Measurements from ENCODE around the gene HPD. TPM values are rescaled to one million over a fixed set of nuclear protein-coding genes. Genes with fewer than 3 reads are reported as not detected.
"Not testable (repeated sequence)": the region's sequence is repeated elsewhere in the genome, so short reads cannot be mapped to it uniquely, and the experiment has no call there.

HPD gene
- total and polyA plus RNA-seq, 2 experiments from 2014 or later = 20.9 to 35.8 TPM

GRCh38 chr12:121872546-121873215 is 14.0 kb upstream of the HPD start:
- no peaks in the 10 kb centered on the region for H3K9me3 ChIP-seq (ENCODE audit: low read depth)
- TF ChIP-seq EZH2phosphoT487 (IDR thresholded peaks at IDR 0.05; ENCODE audit: low read depth, severe bottlenecking, unreplicated experiment) (no peak), EZH2 (IDR thresholded peaks at IDR 0.05; ENCODE audit: borderline replicate concordance) (no peak), CTCF (IDR thresholded peaks at IDR 0.05; ENCODE audit: poor library complexity) (no peak)
- H3K27ac ChIP-seq = peak overlapping the region; percentile 74
- H2AFZ ChIP-seq = no peak overlapping the region
- H3K79me2 ChIP-seq = no peaks in the 10 kb centered on the region
- H3K27me3 ChIP-seq = no peaks in the 10 kb centered on the region
- WGBS (ENCODE audit: low lambda C conversion rate, missing lambda C conversion rate) = 50% methylated on average over 5 of the region's 5 CpGs
- no peak overlapping the region for H3K4me3 ChIP-seq
- H3K36me3 ChIP-seq (replicated peaks; ENCODE audit: insufficient read depth, low read depth) = no peaks in the 10 kb centered on the region
- DNase-seq (ENCODE audit: low spot score) = peak; percentile 86
- peaks cover 7% of the 10 kb centered on the region for H3K4me1 ChIP-seq (ENCODE audit: insufficient read depth)
- no peaks in the 10 kb centered on the region for H3K9me2 ChIP-seq (replicated peaks; ENCODE audit: insufficient read depth)
- no peaks in the 10 kb centered on the region for H4K20me1 ChIP-seq (ENCODE audit: insufficient read depth, poor library complexity, severe bottlenecking)
- H3K4me2 ChIP-seq = no peak overlapping the region

GRCh38 chr12:121871467-121871866 is 12.8 kb upstream of the HPD start:
- Histone ChIP-seq H3K36me3 (replicated peaks; ENCODE audit: insufficient read depth, low read depth) (no peaks in the 10 kb centered on the region), H3K27me3 (no peaks in the 10 kb centered on the region), H3K4me2 (no peak overlapping the region), H3K9me3 (ENCODE audit: low read depth) (no peaks in the 10 kb centered on the region), H2AFZ (no peak overlapping the region), H4K20me1 (ENCODE audit: insufficient read depth, poor library complexity, severe bottlenecking) (no peaks in the 10 kb centered on the region), H3K27ac (no peak overlapping the region), H3K4me3 (no peak overlapping the region), H3K4me1 (ENCODE audit: insufficient read depth) (peaks cover 7% of the 10 kb centered on the region), H3K9me2 (replicated peaks; ENCODE audit: insufficient read depth) (no peaks in the 10 kb centered on the region), H3K79me2 (no peaks in the 10 kb centered on the region)
- TF ChIP-seq CTCF (IDR thresholded peaks at IDR 0.05; ENCODE audit: poor library complexity) (no peak), EZH2 (IDR thresholded peaks at IDR 0.05; ENCODE audit: borderline replicate concordance) (no peak), EZH2phosphoT487 (IDR thresholded peaks at IDR 0.05; ENCODE audit: low read depth, severe bottlenecking, unreplicated experiment) (no peak)
- DNase-seq (ENCODE audit: low spot score) = no peak
- WGBS (ENCODE audit: low lambda C conversion rate, missing lambda C conversion rate) = 85% methylated on average over 3 of the region's 3 CpGs

- H3K4me3 ChIP-seq; H3K27ac ChIP-seq; H3K79me2 ChIP-seq; H4K20me1 ChIP-seq (ENCODE audit: insufficient read depth, poor library complexity, severe bottlenecking); H3K36me3 ChIP-seq (replicated peaks; ENCODE audit: insufficient read depth, low read depth); H3K4me1 ChIP-seq (ENCODE audit: insufficient read depth); H3K27me3 ChIP-seq; H3K4me2 ChIP-seq; H3K9me2 ChIP-seq (replicated peaks; ENCODE audit: insufficient read depth); H3K9me3 ChIP-seq (ENCODE audit: low read depth); H2AFZ ChIP-seq; DNase-seq (ENCODE audit: low spot score): not testable (repeated sequence)
- 94% methylated on average over 8 of the region's 8 CpGs for WGBS (ENCODE audit: low lambda C conversion rate, missing lambda C conversion rate)
These were observed 10.6 kb upstream of the HPD start for GRCh38 chr12:121869229-121869628.

GRCh38 chr12:121866331-121866730 is 7.7 kb upstream of the HPD start:
- peak overlapping the region; percentile 67 for H3K27ac ChIP-seq
- peaks cover 8% of the 10 kb centered on the region for H3K4me1 ChIP-seq (ENCODE audit: insufficient read depth)
- H4K20me1 ChIP-seq (ENCODE audit: insufficient read depth, poor library complexity, severe bottlenecking) = no peaks in the 10 kb centered on the region
- H3K4me3 ChIP-seq = no peak overlapping the region
- no peaks in the 10 kb centered on the region for H3K27me3 ChIP-seq
- no peak overlapping the region for H3K4me2 ChIP-seq
- H3K36me3 ChIP-seq (replicated peaks; ENCODE audit: insufficient read depth, low read depth) = no peaks in the 10 kb centered on the region
- H3K9me3 ChIP-seq (ENCODE audit: low read depth) = no peaks in the 10 kb centered on the region
- H3K9me2 ChIP-seq (replicated peaks; ENCODE audit: insufficient read depth) = no peaks in the 10 kb centered on the region
- no peak overlapping the region for H2AFZ ChIP-seq
- 58% methylated on average over 4 of the region's 4 CpGs for WGBS (ENCODE audit: low lambda C conversion rate, missing lambda C conversion rate)
- no peak for DNase-seq (ENCODE audit: low spot score)
- TF ChIP-seq CTCF (IDR thresholded peaks at IDR 0.05; ENCODE audit: poor library complexity) = no peak
- TF ChIP-seq EZH2phosphoT487 (IDR thresholded peaks at IDR 0.05; ENCODE audit: low read depth, severe bottlenecking, unreplicated experiment) = no peak
- TF ChIP-seq EZH2 (IDR thresholded peaks at IDR 0.05; ENCODE audit: borderline replicate concordance) = no peak
- H3K79me2 ChIP-seq = no peaks in the 10 kb centered on the region
